Upper lobe of right lung (tissue), 1 donor: ENCODE measurements around the gene PRICKLE1. TPM values are rescaled to one million over a fixed set of nuclear protein-coding genes. Genes with fewer than 3 reads are reported as not detected.

ENCODE experiments used
- ATAC-seq: fragments of 200-7000 bp; cut with Tn5 transposase; one replicate; pipeline ENCODE4 v1.9.1; 2020; ENCODE audit warnings: mild to moderate bottlenecking, moderate library complexity
- DNase-seq: peaks from one replicate; pipeline ENCODE4 v3.0.0-alpha.2; 2020
- H3K27ac ChIP-seq: fragments of 200-600 bp; one replicate; pipeline ENCODE4 v1.8.0; 2022
- H3K27me3 ChIP-seq: fragments of 200-600 bp; one replicate; pipeline ENCODE4 v1.8.0; 2022; ENCODE audit warnings: mild to moderate bottlenecking
- H3K36me3 ChIP-seq: fragments of 200-600 bp; one replicate; pipeline ENCODE4 v1.8.0; 2022
- H3K4me1 ChIP-seq: fragments of 200-600 bp; one replicate; pipeline ENCODE4 v1.8.0; 2022
- H3K4me3 ChIP-seq: fragments of 200-600 bp; one replicate; pipeline ENCODE4 v1.8.0; 2022; ENCODE audit warnings: mild to moderate bottlenecking
- H3K9me3 ChIP-seq: fragments of 200-600 bp; one replicate; pipeline ENCODE4 v1.8.0; 2022
- intact Hi-C: fragments of 100-400 bp; cut with DNase I; formaldehyde crosslinking; loops from one replicate; pipeline ENCODE4 v1.11.0; 2022
- total RNA-seq: library from RNA; stranded (reverse); fragmentation: NEBNext Ultra II Directional; extraction: Animal tissue kit (Norgen Biotek cat#: 25700); gene quantifications from one replicate; pipeline ENCODE4 v1.2.1, GENCODE V29; 2021
- TF ChIP-seq, protein P1 (sequence below): fragments of 200-600 bp; IDR thresholded peaks from one replicate; pipeline ENCODE4 v1.8.0; 2022; ENCODE audit warnings: antibody characterized with exemption
- donor health status: DM: no; HTN: yes; CAD: no; lungs with severe emphysema.

Gene PRICKLE1
- total RNA-seq, 1 donor from 2014 or later: 18.4 TPM

DNA sequence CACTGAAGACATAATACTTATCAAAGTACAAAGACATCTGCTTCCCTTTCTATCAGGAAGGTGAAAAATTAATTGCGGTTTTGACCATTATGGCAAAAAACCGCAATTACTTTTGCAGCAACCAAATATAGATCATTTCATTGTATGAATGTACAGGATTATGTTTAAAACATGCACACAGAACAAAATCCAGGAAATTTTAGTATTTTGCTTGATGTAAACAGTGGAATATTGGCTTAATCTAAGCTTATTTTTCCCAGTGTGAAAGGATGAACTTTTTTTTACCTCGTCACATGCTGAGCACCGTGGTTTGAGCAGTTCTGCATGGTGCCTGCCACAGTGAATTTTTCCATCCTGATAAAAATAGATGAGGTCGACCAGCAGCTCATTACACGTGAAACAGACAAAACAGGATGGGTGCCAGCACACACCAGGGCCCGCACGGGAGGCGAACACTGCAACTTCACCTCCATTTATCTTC, 121.2 kb downstream of the PRICKLE1 start:
- intact Hi-C loops: no loop called here
- ATAC-seq (no peak), DNase-seq (no peak)
- Histone ChIP-seq H3K4me1 (peaks cover 4% of the 10 kb centered on the region), H3K27ac (no peak overlapping the region), H3K27me3 (no peaks in the 10 kb centered on the region), H3K36me3 (peaks cover 68% of the 10 kb centered on the region), H3K9me3 (no peaks in the 10 kb centered on the region), H3K4me3 (no peak overlapping the region)
- TF ChIP-seq, protein P1, sequence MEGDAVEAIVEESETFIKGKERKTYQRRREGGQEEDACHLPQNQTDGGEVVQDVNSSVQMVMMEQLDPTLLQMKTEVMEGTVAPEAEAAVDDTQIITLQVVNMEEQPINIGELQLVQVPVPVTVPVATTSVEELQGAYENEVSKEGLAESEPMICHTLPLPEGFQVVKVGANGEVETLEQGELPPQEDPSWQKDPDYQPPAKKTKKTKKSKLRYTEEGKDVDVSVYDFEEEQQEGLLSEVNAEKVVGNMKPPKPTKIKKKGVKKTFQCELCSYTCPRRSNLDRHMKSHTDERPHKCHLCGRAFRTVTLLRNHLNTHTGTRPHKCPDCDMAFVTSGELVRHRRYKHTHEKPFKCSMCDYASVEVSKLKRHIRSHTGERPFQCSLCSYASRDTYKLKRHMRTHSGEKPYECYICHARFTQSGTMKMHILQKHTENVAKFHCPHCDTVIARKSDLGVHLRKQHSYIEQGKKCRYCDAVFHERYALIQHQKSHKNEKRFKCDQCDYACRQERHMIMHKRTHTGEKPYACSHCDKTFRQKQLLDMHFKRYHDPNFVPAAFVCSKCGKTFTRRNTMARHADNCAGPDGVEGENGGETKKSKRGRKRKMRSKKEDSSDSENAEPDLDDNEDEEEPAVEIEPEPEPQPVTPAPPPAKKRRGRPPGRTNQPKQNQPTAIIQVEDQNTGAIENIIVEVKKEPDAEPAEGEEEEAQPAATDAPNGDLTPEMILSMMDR: no peak

DNA sequence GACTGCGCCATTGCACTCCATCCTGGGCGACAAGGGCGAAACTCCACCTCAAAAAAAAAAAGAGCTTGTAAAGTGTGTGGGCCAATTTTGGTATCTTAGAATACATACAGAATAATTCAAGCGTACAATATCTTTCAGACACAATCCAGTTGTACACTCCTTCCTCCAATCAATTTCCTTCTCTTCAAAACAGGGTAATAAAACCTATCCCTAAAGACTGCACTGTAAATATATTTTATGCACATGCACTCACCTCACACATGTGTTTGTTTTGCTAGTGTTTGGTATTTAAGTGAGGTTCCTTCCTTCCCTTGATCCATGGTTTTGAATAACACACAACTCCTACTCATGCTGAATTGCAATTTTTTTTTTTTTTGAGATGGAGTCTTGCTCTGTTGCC, 125.9 kb downstream of the PRICKLE1 start:
- Histone ChIP-seq H3K4me3 (no peak overlapping the region), H3K27me3 (no peaks in the 10 kb centered on the region), H3K36me3 (peaks cover 76% of the 10 kb centered on the region), H3K27ac (no peak overlapping the region), H3K4me1 (peaks cover under 1% of the 10 kb centered on the region), H3K9me3 (no peaks in the 10 kb centered on the region)
- intact Hi-C loops: no loop called here
- no peak for DNase-seq
- ATAC-seq: no peak
- TF ChIP-seq, protein P1: no peak

DNA sequence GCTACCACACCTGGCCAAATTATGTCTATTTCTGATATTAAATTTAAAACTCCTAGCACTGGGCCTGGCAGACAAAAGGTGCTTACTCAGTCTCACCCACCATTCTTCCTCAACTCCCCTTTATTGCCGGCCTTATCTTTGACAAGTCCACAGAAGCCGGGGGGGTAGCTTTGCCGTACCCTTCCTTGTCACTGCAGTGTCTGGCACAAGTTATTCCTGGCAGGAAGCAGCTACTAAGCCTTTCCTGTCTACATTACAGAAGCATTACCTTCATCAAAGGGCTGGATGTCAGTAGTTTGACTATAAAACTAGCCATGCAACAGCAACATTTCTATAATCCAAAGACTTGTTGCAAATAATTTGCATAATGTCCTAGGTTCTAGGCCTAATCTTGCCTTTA, 127.1 kb downstream of the PRICKLE1 start:
- intact Hi-C loops: no loop called here
- TF ChIP-seq, protein P1: no peak
- Histone ChIP-seq H3K27ac (no peak overlapping the region), H3K27me3 (no peaks in the 10 kb centered on the region), H3K4me3 (no peak overlapping the region), H3K4me1 (no peaks in the 10 kb centered on the region), H3K36me3 (peaks cover 74% of the 10 kb centered on the region), H3K9me3 (no peaks in the 10 kb centered on the region)
- DNase-seq (no peak), ATAC-seq (no peak)

DNA sequence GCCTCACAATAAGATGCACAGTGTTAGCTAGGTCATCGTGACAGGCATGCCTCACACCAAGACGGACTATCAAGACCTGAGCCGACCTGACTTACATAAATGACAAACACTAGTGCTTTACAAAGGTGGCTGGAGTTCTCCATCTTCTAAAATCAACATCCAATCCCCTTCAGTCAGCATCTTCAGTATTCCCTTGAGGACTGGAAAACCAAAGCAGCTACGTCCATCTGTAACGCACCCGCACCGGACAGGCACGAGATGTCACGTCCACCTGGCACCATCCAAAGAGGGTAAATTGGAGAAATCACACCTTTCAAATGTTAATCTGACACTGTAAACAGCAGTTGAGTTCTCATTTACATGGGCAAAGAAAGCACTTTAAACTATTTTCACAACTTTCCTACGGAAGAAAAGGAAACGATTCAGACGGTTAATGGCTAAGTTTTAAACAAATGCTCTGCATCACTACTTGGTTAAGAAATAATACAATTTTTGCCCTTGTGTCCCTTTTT, 130.2 kb downstream of the PRICKLE1 start:
- intact Hi-C loops: no loop called here
- no peak for DNase-seq
- no peaks in the 10 kb centered on the region for H3K4me1 ChIP-seq
- peaks cover 43% of the 10 kb centered on the region for H3K36me3 ChIP-seq
- ATAC-seq: no peak
- H3K9me3 ChIP-seq: no peaks in the 10 kb centered on the region
- no peaks in the 10 kb centered on the region for H3K27me3 ChIP-seq
- no peak overlapping the region for H3K4me3 ChIP-seq
- TF ChIP-seq, protein P1: no peak
- H3K27ac ChIP-seq: no peak overlapping the region

DNA sequence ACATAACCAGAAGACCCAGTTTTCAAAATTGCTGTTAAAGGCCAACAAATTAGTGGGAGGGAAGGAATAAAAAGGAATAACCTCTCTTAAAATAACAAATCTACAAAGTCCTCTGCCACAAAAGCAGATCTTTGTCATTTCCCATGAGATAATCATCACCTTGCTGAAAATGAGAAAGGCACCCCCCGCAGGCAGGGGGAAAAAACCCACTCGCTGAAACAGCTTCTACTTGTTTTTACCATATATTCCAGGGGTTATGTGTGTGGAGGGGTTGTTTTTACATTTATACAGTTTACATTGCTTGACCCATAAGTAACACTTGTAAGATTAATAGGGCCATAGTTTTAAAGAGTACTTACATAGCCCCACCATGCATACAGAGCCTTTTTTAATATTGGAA, 131.0 kb downstream of the PRICKLE1 start:
- Histone ChIP-seq H3K27me3 (no peaks in the 10 kb centered on the region), H3K4me1 (no peaks in the 10 kb centered on the region), H3K27ac (no peak overlapping the region), H3K36me3 (peaks cover 35% of the 10 kb centered on the region), H3K9me3 (no peaks in the 10 kb centered on the region), H3K4me3 (no peak overlapping the region)
- ATAC-seq (no peak), DNase-seq (no peak)
- TF ChIP-seq, protein P1: no peak
- intact Hi-C loops: no loop called here

DNA sequence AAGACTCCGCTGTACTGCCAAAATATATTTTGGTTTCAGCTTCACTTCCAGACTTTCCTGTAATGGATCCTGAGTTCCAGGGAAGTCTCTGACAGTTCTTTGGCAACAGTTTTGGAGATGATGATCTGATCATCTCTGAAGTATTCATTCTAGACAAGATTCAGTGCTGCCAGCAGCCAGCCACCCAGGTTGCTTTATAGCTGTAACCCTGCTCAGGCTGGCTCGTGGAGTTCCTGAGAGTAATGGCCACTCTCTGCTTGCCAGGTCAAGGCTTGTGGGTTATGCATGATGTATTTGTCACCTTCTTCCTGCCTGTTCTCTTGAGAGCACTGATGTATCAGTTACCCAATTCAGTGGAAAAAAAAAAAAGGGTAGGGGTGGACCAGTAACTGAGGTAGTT, 139.3 kb downstream of the PRICKLE1 start:
- H3K4me1 ChIP-seq: no peaks in the 10 kb centered on the region
- no peak for ATAC-seq
- no peaks in the 10 kb centered on the region for H3K27me3 ChIP-seq
- H3K4me3 ChIP-seq: no peak overlapping the region
- no peak for DNase-seq
- no peaks in the 10 kb centered on the region for H3K9me3 ChIP-seq
- intact Hi-C loops: no loop called here
- H3K36me3 ChIP-seq: peaks cover 10% of the 10 kb centered on the region
- H3K27ac ChIP-seq: no peak overlapping the region
- TF ChIP-seq, protein P1: no peak
